HEK293 (cell line): Measurements from ENCODE around the gene TTYH1.
A peak's percentile ranks its signal among the peaks of the same experiment; 100 is the strongest.

ENCODE experiments used
- CTCF ChIA-PET: fragments of 350-600 bp; formaldehyde crosslinking; extraction: SDS; loops from one replicate; lab custom pipeline; 2021; ENCODE audit warnings: antibody characterized with exemption; lab: Yijun Ruan, JAX
- POLR2A ChIA-PET: fragments of 300-600 bp; formaldehyde crosslinking; extraction: SDS; loops from one replicate; lab custom pipeline; 2020; ENCODE audit warnings: antibody characterized with exemption, inconsistent platforms; lab: Yijun Ruan, JAX
- H3K27ac ChIP-seq: fragments of 200-500 bp; sonication (Bioruptor generic); 2 replicates; pipeline ENCODE4 v1.5.1; 2014; ENCODE audit warnings: low read depth, low read length, control low read depth, inconsistent platforms; ENCODE audit errors: extremely low read depth
- H3K36me3 ChIP-seq, 2 experiments: fragments of 200-500 bp in 1 of 2; sonication (Bioruptor generic) in 1 of 2; 1 replicate in 1 of 2; 2 replicates in 1 of 2; pipeline ENCODE4 v1.5.1; 2014 to 2017; ENCODE audit warnings: inconsistent platforms in 2 of 2, low read length in 2 of 2; ENCODE audit not compliant: control insufficient read depth in 2 of 2, insufficient read depth in 1 of 2
- H3K4me1 ChIP-seq: fragments of 200-500 bp; sonication (Bioruptor generic); 2 replicates; pipeline ENCODE4 v1.5.1; 2014; ENCODE audit warnings: mild to moderate bottlenecking, low read length, inconsistent platforms; ENCODE audit not compliant: control insufficient read depth, insufficient read depth
- H3K4me3 ChIP-seq: 2 replicates; pipeline ENCODE4 v1.5.1; 2011; ENCODE audit warnings: low read depth, mild to moderate bottlenecking, control low read depth, low read length, moderate library complexity
- H3K9me3 ChIP-seq: fragments of 200-500 bp; sonication (Bioruptor generic); 2 replicates; pipeline ENCODE4 v1.5.1; 2014; ENCODE audit warnings: low read depth, low read length, inconsistent platforms; ENCODE audit not compliant: control insufficient read depth, insufficient read depth
- ATF2 ChIP-seq: fragments of 450-650 bp; formaldehyde crosslinking; IDR thresholded peaks from 2 replicates; pipeline ENCODE4 v1.5.1; 2016; ENCODE audit warnings: missing biosample characterization, missing genetic modification characterization, low read depth
- BCL11B ChIP-seq: fragments of 450-650 bp; formaldehyde crosslinking; IDR thresholded peaks from 2 replicates; pipeline ENCODE4 v1.5.1; 2016; ENCODE audit warnings: low read depth, missing biosample characterization, missing genetic modification characterization
- BCL6B ChIP-seq: fragments of 450-650 bp; formaldehyde crosslinking; IDR thresholded peaks from 2 replicates; pipeline ENCODE4 v1.5.1; 2017; ENCODE audit warnings: missing biosample characterization, missing genetic modification characterization
- HOXA7 ChIP-seq: sonication (generic); formaldehyde crosslinking; IDR thresholded peaks from 2 replicates; pipeline ENCODE4 v1.8.1; 2022; ENCODE audit warnings: missing genetic modification reagents, borderline replicate concordance
- PATZ1 ChIP-seq: fragments of 450-650 bp; formaldehyde crosslinking; IDR thresholded peaks from 2 replicates; pipeline ENCODE4 v1.5.1; 2016; ENCODE audit warnings: missing biosample characterization, missing genetic modification characterization
- ZBTB17 ChIP-seq: fragments of 450-650 bp; formaldehyde crosslinking; IDR thresholded peaks from 2 replicates; pipeline ENCODE4 v1.5.1; 2016; ENCODE audit warnings: missing biosample characterization, missing genetic modification characterization
- ZBTB21 ChIP-seq: fragments of 450-650 bp; formaldehyde crosslinking; IDR thresholded peaks from 2 replicates; pipeline ENCODE4 v1.5.1; 2017; ENCODE audit warnings: missing biosample characterization, missing genetic modification characterization
- ZNF133 ChIP-seq: fragments of 450-650 bp; formaldehyde crosslinking; IDR thresholded peaks from 2 replicates; pipeline ENCODE4 v1.5.1; 2016; ENCODE audit warnings: missing biosample characterization, missing genetic modification characterization
- ZNF148 ChIP-seq: fragments of 450-650 bp; formaldehyde crosslinking; IDR thresholded peaks from 2 replicates; pipeline ENCODE4 v1.5.0; 2017; ENCODE audit warnings: missing biosample characterization, missing genetic modification characterization, borderline replicate concordance
- ZNF157 ChIP-seq: fragments of 450-650 bp; formaldehyde crosslinking; IDR thresholded peaks from 2 replicates; pipeline ENCODE4 v1.5.1; 2016; ENCODE audit warnings: missing biosample characterization, missing genetic modification characterization
- ZNF280D ChIP-seq: fragments of 450-650 bp; formaldehyde crosslinking; IDR thresholded peaks from 2 replicates; pipeline ENCODE4 v1.5.1; 2016; ENCODE audit warnings: missing biosample characterization, missing genetic modification characterization
- ZNF449 ChIP-seq: fragments of 450-650 bp; formaldehyde crosslinking; IDR thresholded peaks from 2 replicates; pipeline ENCODE4 v1.5.1; 2017; ENCODE audit warnings: missing biosample characterization, mild to moderate bottlenecking, missing genetic modification characterization, moderate library complexity
- ZNF549 ChIP-seq: fragments of 450-650 bp; IDR thresholded peaks from 2 replicates; pipeline ENCODE4 v1.5.1; 2018; ENCODE audit warnings: missing biosample characterization, missing genetic modification characterization, mild to moderate bottlenecking, inconsistent platforms, moderate library complexity
- ZNF600 ChIP-seq: fragments of 450-650 bp; formaldehyde crosslinking; IDR thresholded peaks from 2 replicates; pipeline ENCODE4 v1.5.1; 2016; ENCODE audit warnings: missing biosample characterization, missing genetic modification characterization
- ZNF610 ChIP-seq: fragments of 450-650 bp; formaldehyde crosslinking; IDR thresholded peaks from 2 replicates; pipeline ENCODE4 v1.5.1; 2016; ENCODE audit warnings: missing biosample characterization, missing genetic modification characterization, borderline replicate concordance
- ZNF654 ChIP-seq: fragments of 450-650 bp; formaldehyde crosslinking; IDR thresholded peaks from 2 replicates; pipeline ENCODE4 v1.5.1; 2016; ENCODE audit warnings: low read depth, missing biosample characterization, missing genetic modification characterization

TTYH1 gene

GRCh38 chr19:54475706-54476105 is 60.4 kb downstream of the TTYH1 start:
- Histone ChIP-seq H3K36me3 (no peaks in the 10 kb centered on the region), H3K9me3 (no peaks in the 10 kb centered on the region), H3K4me1 (0 out of 2 replicates have a peak, but pooled peaks cover 4% of the 10 kb centered on the region)
- ChIA-PET POLR2A (interaction anchor here (1.3 kb wide), 1 partner anchor 27 kb away, joined by 3 read pairs; the partner anchor contains the start of gene LENG8), CTCF (interaction anchor here (0.7 kb wide), 1 partner anchor 460 kb away, joined by 3 read pairs; no protein-coding TSS in a partner anchor)
- TF ChIP-seq ZNF600 (tag by site-specific recombination) (no peak), ZNF133 (no peak), ZNF449 (tag by site-specific recombination) (no peak), ZBTB17 (tag by site-specific recombination) (no peak), ATF2 (tag by site-specific recombination) (no peak), ZNF549 (tag by site-specific recombination) (no peak), ZNF157 (tag by site-specific recombination) (no peak), ZBTB21 (tag by site-specific recombination) (no peak), BCL6B (tag by site-specific recombination) (no peak), BCL11B (no peak), HOXA7 (CRISPR knock-in tag) (no peak), PATZ1 (tag by site-specific recombination) (no peak), ZNF280D (tag by site-specific recombination) (no peak), ZNF610 (no peak)
- TF ChIP-seq, all 188 proteins: peak for 0
- Histone ChIP-seq H3K4me3 (no peak overlapping the region), H3K27ac (no peak overlapping the region)

GRCh38 chr19:54477650-54478049 is 62.4 kb downstream of the TTYH1 start:
- TF ChIP-seq ZNF148 (tag by site-specific recombination) (no peak), ZNF654 (0 out of 2 replicates have a peak, but pooled peaks have one; percentile 4)
- Histone ChIP-seq H3K4me3 (no peak overlapping the region), H3K9me3 (no peaks in the 10 kb centered on the region), H3K4me1 (0 out of 2 replicates have a peak, but pooled peaks cover 4% of the 10 kb centered on the region), H3K36me3 (no peaks in the 10 kb centered on the region), H3K27ac (no peak overlapping the region)
- ChIA-PET POLR2A (interaction anchor here (1.4 kb wide), 1 partner anchor 29 kb away, joined by 6 read pairs; the partner anchor contains the start of gene LENG8), CTCF (interaction anchor here (0.7 to 6.5 kb wide), 16 partner anchors 8 to 764 kb away, joined by 3 to 65 read pairs (median 4); no protein-coding TSS in a partner anchor)
